ENCODE results near the gene EPS15.

Gene EPS15

DNA sequence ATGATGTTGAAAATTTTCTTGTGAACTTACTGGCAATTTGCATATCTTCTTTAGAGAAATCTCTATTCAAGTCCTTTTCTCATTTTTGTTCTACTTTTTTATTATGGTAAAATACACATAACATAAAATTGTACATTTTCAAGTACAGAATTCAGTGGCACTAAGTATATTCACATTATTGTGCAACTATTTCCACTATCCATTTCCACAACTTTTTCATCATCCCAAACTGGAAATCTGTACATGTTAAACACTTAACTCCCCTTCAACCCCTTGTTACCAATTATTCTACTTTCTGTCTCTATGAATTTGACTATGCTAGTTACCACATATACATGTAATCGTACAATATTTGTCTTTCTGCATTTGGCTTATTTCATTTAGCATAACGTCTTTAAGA lies 19.4 kb downstream of the EPS15 start:
- H3K9me3 ChIP-seq (ENCODE audit: low read length), result 0 out of 2 replicates have a peak, but pooled peaks cover 3% of the 10 kb centered on the region
- no peak for TF ChIP-seq EZH2 (IDR thresholded peaks at IDR 0.05; ENCODE audit: borderline replicate concordance, low read length)
- TF ChIP-seq, protein P1, sequence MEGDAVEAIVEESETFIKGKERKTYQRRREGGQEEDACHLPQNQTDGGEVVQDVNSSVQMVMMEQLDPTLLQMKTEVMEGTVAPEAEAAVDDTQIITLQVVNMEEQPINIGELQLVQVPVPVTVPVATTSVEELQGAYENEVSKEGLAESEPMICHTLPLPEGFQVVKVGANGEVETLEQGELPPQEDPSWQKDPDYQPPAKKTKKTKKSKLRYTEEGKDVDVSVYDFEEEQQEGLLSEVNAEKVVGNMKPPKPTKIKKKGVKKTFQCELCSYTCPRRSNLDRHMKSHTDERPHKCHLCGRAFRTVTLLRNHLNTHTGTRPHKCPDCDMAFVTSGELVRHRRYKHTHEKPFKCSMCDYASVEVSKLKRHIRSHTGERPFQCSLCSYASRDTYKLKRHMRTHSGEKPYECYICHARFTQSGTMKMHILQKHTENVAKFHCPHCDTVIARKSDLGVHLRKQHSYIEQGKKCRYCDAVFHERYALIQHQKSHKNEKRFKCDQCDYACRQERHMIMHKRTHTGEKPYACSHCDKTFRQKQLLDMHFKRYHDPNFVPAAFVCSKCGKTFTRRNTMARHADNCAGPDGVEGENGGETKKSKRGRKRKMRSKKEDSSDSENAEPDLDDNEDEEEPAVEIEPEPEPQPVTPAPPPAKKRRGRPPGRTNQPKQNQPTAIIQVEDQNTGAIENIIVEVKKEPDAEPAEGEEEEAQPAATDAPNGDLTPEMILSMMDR (IDR thresholded peaks at IDR 0.05; ENCODE audit: low read length), result no peak
- no peak overlapping the region for H3K4me3 ChIP-seq (ENCODE audit: low read depth, low read length, poor library complexity, severe bottlenecking)
- H3K9ac ChIP-seq (ENCODE audit: low read length), result no peak overlapping the region
- H3K79me2 ChIP-seq (ENCODE audit: insufficient read depth, low read length), result peaks cover 79% of the 10 kb centered on the region
- H3K4me2 ChIP-seq (ENCODE audit: low read length), result no peak overlapping the region
- no peaks in the 10 kb centered on the region for H3K9me2 ChIP-seq (ENCODE audit: low read depth, low read length)
- peak overlapping the region; percentile 72 for H3K27ac ChIP-seq (ENCODE audit: low read depth, low read length, poor library complexity, severe bottlenecking)
- no peaks in the 10 kb centered on the region for H3F3A ChIP-seq (ENCODE audit: insufficient read depth, low read length)
- H3K4me1 ChIP-seq (ENCODE audit: insufficient read depth, low read length, severe bottlenecking), result peaks cover 55% of the 10 kb centered on the region
- H3K36me3 ChIP-seq (ENCODE audit: insufficient read depth, low read length), result peaks cover 48% of the 10 kb centered on the region
- H2AFZ ChIP-seq (ENCODE audit: low read length), result no peak overlapping the region
- no peaks in the 10 kb centered on the region for H4K20me1 ChIP-seq (ENCODE audit: insufficient read depth, low read length)
- no peaks in the 10 kb centered on the region for H3K27me3 ChIP-seq (ENCODE audit: insufficient read depth, low read length)

DNA sequence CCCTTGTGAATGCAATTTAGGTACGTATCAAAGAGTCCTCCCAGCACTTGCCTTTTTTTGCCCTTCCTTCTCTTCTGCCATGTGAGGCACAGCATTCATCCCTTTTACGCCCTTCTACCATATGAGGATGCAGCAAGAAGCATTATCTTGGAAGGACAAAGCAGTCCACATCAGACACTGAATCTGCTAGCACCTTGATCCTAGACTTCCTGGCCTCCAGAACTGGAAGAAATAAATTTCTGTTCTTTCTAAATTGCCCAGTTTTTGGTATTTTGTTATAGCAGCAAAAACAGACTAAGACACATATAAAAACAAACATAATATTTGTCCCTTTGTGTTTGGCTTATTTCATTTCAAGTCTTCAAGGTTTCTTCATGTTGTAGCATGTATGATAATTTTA lies 20.1 kb downstream of the EPS15 start:
- H3K4me3 ChIP-seq (ENCODE audit: low read depth, low read length, poor library complexity, severe bottlenecking), result no peak overlapping the region
- H3K9me3 ChIP-seq (ENCODE audit: low read length), result 0 out of 2 replicates have a peak, but pooled peaks cover 3% of the 10 kb centered on the region
- no peak overlapping the region for H2AFZ ChIP-seq (ENCODE audit: low read length)
- TF ChIP-seq, protein P1 (IDR thresholded peaks at IDR 0.05; ENCODE audit: low read length), result no peak
- no peak for TF ChIP-seq EZH2 (IDR thresholded peaks at IDR 0.05; ENCODE audit: borderline replicate concordance, low read length)
- no peaks in the 10 kb centered on the region for H3K9me2 ChIP-seq (ENCODE audit: low read depth, low read length)
- no peak overlapping the region for H3K9ac ChIP-seq (ENCODE audit: low read length)
- peaks cover 41% of the 10 kb centered on the region for H3K36me3 ChIP-seq (ENCODE audit: insufficient read depth, low read length)
- peak overlapping the region; percentile 23 for H3K27ac ChIP-seq (ENCODE audit: low read depth, low read length, poor library complexity, severe bottlenecking)
- peaks cover 59% of the 10 kb centered on the region for H3K4me1 ChIP-seq (ENCODE audit: insufficient read depth, low read length, severe bottlenecking)
- peaks cover 79% of the 10 kb centered on the region for H3K79me2 ChIP-seq (ENCODE audit: insufficient read depth, low read length)
- H3F3A ChIP-seq (ENCODE audit: insufficient read depth, low read length), result no peaks in the 10 kb centered on the region
- no peaks in the 10 kb centered on the region for H3K27me3 ChIP-seq (ENCODE audit: insufficient read depth, low read length)
- no peaks in the 10 kb centered on the region for H4K20me1 ChIP-seq (ENCODE audit: insufficient read depth, low read length)
- no peak overlapping the region for H3K4me2 ChIP-seq (ENCODE audit: low read length)

DNA sequence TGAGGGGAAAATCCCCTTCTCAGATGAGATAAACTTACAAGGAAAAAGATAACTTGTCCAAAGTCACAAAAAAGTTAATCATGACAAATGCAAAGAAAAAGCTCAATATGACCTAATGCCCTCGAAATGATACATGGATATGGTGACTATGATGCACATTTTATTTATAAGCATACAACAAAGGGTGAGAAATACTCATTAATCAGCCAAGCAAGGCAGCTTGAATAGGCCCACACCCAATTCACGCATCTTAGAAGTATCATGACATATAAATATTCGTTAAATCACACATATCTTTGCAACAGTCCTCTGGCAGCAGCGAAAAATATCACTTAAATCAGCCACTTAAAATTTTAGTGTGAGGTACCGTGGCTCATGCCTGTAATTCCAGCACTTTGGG lies 21.7 kb downstream of the EPS15 start:
- peaks cover 69% of the 10 kb centered on the region for H3K4me1 ChIP-seq (ENCODE audit: insufficient read depth, low read length, severe bottlenecking)
- H3K4me3 ChIP-seq (ENCODE audit: low read depth, low read length, poor library complexity, severe bottlenecking), result no peak overlapping the region
- H3K27me3 ChIP-seq (ENCODE audit: insufficient read depth, low read length), result no peaks in the 10 kb centered on the region
- H3K9ac ChIP-seq (ENCODE audit: low read length), result no peak overlapping the region
- no peaks in the 10 kb centered on the region for H3K9me3 ChIP-seq (ENCODE audit: low read length)
- no peak for TF ChIP-seq EZH2 (IDR thresholded peaks at IDR 0.05; ENCODE audit: borderline replicate concordance, low read length)
- TF ChIP-seq, protein P1 (IDR thresholded peaks at IDR 0.05; ENCODE audit: low read length), result no peak
- peaks cover 26% of the 10 kb centered on the region for H3K36me3 ChIP-seq (ENCODE audit: insufficient read depth, low read length)
- no peak overlapping the region for H3K27ac ChIP-seq (ENCODE audit: low read depth, low read length, poor library complexity, severe bottlenecking)
- no peaks in the 10 kb centered on the region for H4K20me1 ChIP-seq (ENCODE audit: insufficient read depth, low read length)
- H3K4me2 ChIP-seq (ENCODE audit: low read length), result no peak overlapping the region
- H3F3A ChIP-seq (ENCODE audit: insufficient read depth, low read length), result peaks cover under 1% of the 10 kb centered on the region
- no peak overlapping the region for H2AFZ ChIP-seq (ENCODE audit: low read length)
- peaks cover 73% of the 10 kb centered on the region for H3K79me2 ChIP-seq (ENCODE audit: insufficient read depth, low read length)
- no peaks in the 10 kb centered on the region for H3K9me2 ChIP-seq (ENCODE audit: low read depth, low read length)
